HG03565 (cell line): ENCODE data around the gene NFE2L1.
"Not testable (repeated sequence)": the region's sequence is repeated elsewhere in the genome, so short reads cannot be mapped to it uniquely, and the experiment has no call there.

Experiments used
- ATAC-seq: cut with Tn5 transposase; IDR thresholded peaks from one replicate; pipeline ENCODE4 v1.9.1; 2021; ENCODE audit warnings: mild to moderate bottlenecking, moderate library complexity; ENCODE audit not compliant: unreplicated experiment

The NFE2L1 gene

GRCh38 chr17:48066656-48067055, 18.5 kb downstream of the NFE2L1 start:
- ATAC-seq: no peak

- ATAC-seq: no peak
Measured at GRCh38 chr17:48067245-48067644, 19.1 kb downstream of the NFE2L1 start.

GRCh38 chr17:48067808-48068207, 19.6 kb downstream of the NFE2L1 start:
- ATAC-seq: not testable (repeated sequence)

GRCh38 chr17:48068491-48068961, 20.4 kb downstream of the NFE2L1 start:
- no peak for ATAC-seq

- ATAC-seq: no peak
Measured at GRCh38 chr17:48070195-48070594, 22.0 kb downstream of the NFE2L1 start.

GRCh38 chr17:48071654-48072053, 23.5 kb downstream of the NFE2L1 start:
- no peak for ATAC-seq

- not testable (repeated sequence) for ATAC-seq
Measured at GRCh38 chr17:48072811-48073210, 24.7 kb downstream of the NFE2L1 start.

GRCh38 chr17:48073566-48074094, 25.5 kb downstream of the NFE2L1 start:
- ATAC-seq: not testable (repeated sequence)

GRCh38 chr17:48074322-48075081, 26.3 kb downstream of the NFE2L1 start:
- no peak for ATAC-seq

- not testable (repeated sequence) for ATAC-seq
Measured at GRCh38 chr17:48077152-48077551, 29.0 kb downstream of the NFE2L1 start.

GRCh38 chr17:48081858-48082257, 33.7 kb downstream of the NFE2L1 start:
- ATAC-seq: no peak

GRCh38 chr17:48084932-48085331, 36.8 kb downstream of the NFE2L1 start:
- no peak for ATAC-seq

- no peak for ATAC-seq
Measured at GRCh38 chr17:48093341-48094045, 45.3 kb downstream of the NFE2L1 start.

GRCh38 chr17:48095611-48096010, 47.5 kb downstream of the NFE2L1 start:
- ATAC-seq: no peak

- ATAC-seq: no peak
Measured at GRCh38 chr17:48100160-48100559, 52.0 kb downstream of the NFE2L1 start.

GRCh38 chr17:48100591-48101011, 52.4 kb downstream of the NFE2L1 start:
- ATAC-seq: no peak

- ATAC-seq: peak; percentile 77
Measured at GRCh38 chr17:48101012-48101720, 53.0 kb downstream of the NFE2L1 start, which contains the start of gene CBX1. Gene CBX1, minus strand, starts transcription at chr17:48101478. Its CDS starts 24,474 bp downstream, at chr17:48077004.

- ATAC-seq: no peak
Measured at GRCh38 chr17:48102043-48102750, 54.0 kb downstream of the NFE2L1 start.

- ATAC-seq: no peak
Measured at GRCh38 chr17:48102798-48103715, 54.9 kb downstream of the NFE2L1 start.
